GM23338 (cell line): ENCODE results near the gene JAKMIP2. TPM values are rescaled to one million over a fixed set of nuclear protein-coding genes. Genes with fewer than 3 reads are reported as not detected.
"Not testable (repeated sequence)": the region's sequence is repeated elsewhere in the genome, so short reads cannot be mapped to it uniquely, and the experiment has no call there.

Experiments used
- ATAC-seq: fragments of 200-7000 bp; cut with Tn5 transposase; 3 replicates; pipeline ENCODE4 v1.9.1; 2020
- DNase-seq: peaks from one replicate; pipeline ENCODE4 v3.0.0-alpha.2; 2015; ENCODE audit warnings: low spot score
- H2AFZ ChIP-seq: fragments of 200-600 bp; sonication (generic); 2 replicates; pipeline ENCODE4 v1.8.0; 2016; ENCODE audit warnings: antibody characterized with exemption, mild to moderate bottlenecking, moderate library complexity
- H3F3A ChIP-seq: fragments of 200-600 bp; sonication (generic); replicated peaks from 2 replicates; pipeline ENCODE4 v1.8.0; 2017; ENCODE audit warnings: antibody characterized with exemption, mixed run types, low read depth
- H3K27ac ChIP-seq: fragments of 200-600 bp; sonication (generic); 2 replicates; pipeline ENCODE4 v1.6.1; 2016; ENCODE audit warnings: low read depth
- H3K27me3 ChIP-seq: fragments of 200-600 bp; sonication (generic); 2 replicates; pipeline ENCODE4 v1.8.0; 2016; ENCODE audit warnings: mild to moderate bottlenecking, mixed run types, moderate library complexity; ENCODE audit not compliant: insufficient read depth
- H3K36me3 ChIP-seq: fragments of 200-600 bp; sonication (generic); 2 replicates; pipeline ENCODE4 v1.8.0; 2016; ENCODE audit warnings: mild to moderate bottlenecking; ENCODE audit not compliant: insufficient read depth
- H3K4me1 ChIP-seq: fragments of 200-600 bp; sonication (generic); 2 replicates; pipeline ENCODE4 v1.8.0; 2016; ENCODE audit warnings: mild to moderate bottlenecking, moderate library complexity; ENCODE audit not compliant: insufficient read depth
- H3K4me2 ChIP-seq: fragments of 200-600 bp; sonication (generic); 2 replicates; pipeline ENCODE4 v1.7.1; 2017; ENCODE audit warnings: mixed run types
- H3K4me3 ChIP-seq: fragments of 200-600 bp; sonication (generic); 2 replicates; pipeline ENCODE4 v1.6.1; 2016; ENCODE audit warnings: mixed run types
- H3K79me2 ChIP-seq: fragments of 200-600 bp; sonication (generic); replicated peaks from 2 replicates; pipeline ENCODE4 v1.8.0; 2017; ENCODE audit warnings: mild to moderate bottlenecking; ENCODE audit not compliant: insufficient read depth
- H3K9me2 ChIP-seq: fragments of 200-600 bp; sonication (generic); 2 replicates; pipeline ENCODE4 v1.8.0; 2017; ENCODE audit not compliant: insufficient read depth
- H4K20me1 ChIP-seq: fragments of 200-600 bp; sonication (generic); replicated peaks from 2 replicates; pipeline ENCODE4 v1.8.0; 2017; ENCODE audit warnings: mild to moderate bottlenecking; ENCODE audit not compliant: insufficient read depth
- H3K27ac Mint-ChIP-seq: 2 replicates; pipeline ENCODE4 v1.8.0; 2020; ENCODE audit warnings: inconsistent platforms, mild to moderate bottlenecking, moderate library complexity, mixed read lengths
- H3K27me3 Mint-ChIP-seq: 3 replicates; pipeline ENCODE4 v1.8.0; 2022; ENCODE audit warnings: low read depth, mild to moderate bottlenecking, moderate library complexity, mixed read lengths, inconsistent platforms; ENCODE audit not compliant: insufficient read depth, poor library complexity
- H3K36me3 Mint-ChIP-seq: 3 replicates; pipeline ENCODE4 v1.8.0; 2021; ENCODE audit warnings: low read depth, mild to moderate bottlenecking, inconsistent platforms, moderate library complexity, mixed read lengths
- H3K4me1 Mint-ChIP-seq: 3 replicates; pipeline ENCODE4 v1.8.0; 2020; ENCODE audit warnings: mild to moderate bottlenecking, inconsistent platforms, mixed read lengths
- H3K4me3 Mint-ChIP-seq: 3 replicates; pipeline ENCODE4 v1.8.0; 2021; ENCODE audit warnings: moderate library complexity, mild to moderate bottlenecking, inconsistent platforms, mixed read lengths
- H3K9me3 Mint-ChIP-seq: 3 replicates; pipeline ENCODE4 v1.8.0; 2020; ENCODE audit warnings: moderate library complexity, mild to moderate bottlenecking, inconsistent platforms, mixed read lengths
- CREB1 ChIP-seq: fragments of 250-450 bp; sonication (Bioruptor Pico); IDR thresholded peaks from 2 replicates; pipeline ENCODE4 v1.5.0; 2020; ENCODE audit warnings: low read depth, mild to moderate bottlenecking, moderate library complexity
- CTCF ChIP-seq, 2 experiments: fragments of 200-600 bp in 1 of 2; sonication (generic) in 1 of 2; conservative IDR thresholded peaks; 2 replicates each; pipeline versions ENCODE4 v1.5.1 to v1.6.1; 2016 to 2017; ENCODE audit warnings: antibody characterized with exemption in 2 of 2, low read depth in 2 of 2, mild to moderate bottlenecking in 2 of 2, moderate library complexity in 1 of 2
- EZH2 ChIP-seq: fragments of 200-600 bp; sonication (generic); IDR thresholded peaks from one replicate; pipeline ENCODE4 v1.8.0; 2017; ENCODE audit warnings: antibody characterized with exemption, mild to moderate bottlenecking, low read depth; ENCODE audit not compliant: unreplicated experiment
- NANOG ChIP-seq: IDR thresholded peaks from 2 replicates; pipeline ENCODE4 v1.6.1; 2016; ENCODE audit warnings: antibody characterized with exemption, borderline replicate concordance
- POLR2AphosphoS5 ChIP-seq: IDR thresholded peaks from 2 replicates; pipeline ENCODE4 v1.6.1; 2016; ENCODE audit warnings: antibody characterized with exemption, low read depth
- ZNF114 ChIP-seq: fragments of 250-450 bp; sonication (Bioruptor Pico); IDR thresholded peaks from 2 replicates; pipeline ENCODE4 v1.5.0; 2020; ENCODE audit warnings: mild to moderate bottlenecking, moderate library complexity
- ZNF331 ChIP-seq: fragments of 250-450 bp; sonication (Bioruptor Pico); IDR thresholded peaks from 2 replicates; pipeline ENCODE4 v1.5.0; 2020; ENCODE audit warnings: low read depth, mild to moderate bottlenecking, moderate library complexity
- ZNF462 ChIP-seq: fragments of 250-450 bp; sonication (Bioruptor Pico); IDR thresholded peaks from 2 replicates; pipeline ENCODE4 v1.5.0; 2020; ENCODE audit warnings: mild to moderate bottlenecking, moderate library complexity
- polyA plus RNA-seq: library from polyadenylated mRNA; unstranded; fragments of >200 nt; fragmentation: Nextera tagmentation; extraction: Ambion mirVana; gene quantifications from 2 replicates; pipeline ENCODE4 v1.2.1, GENCODE V29; 2016
- total RNA-seq: library from RNA; depleted of rRNA; stranded (reverse); fragments of >200 nt; shearing (Covaris generic); gene quantifications from 2 replicates; pipeline ENCODE4 v1.2.3, GENCODE V29; 2014
- TF ChIP-seq, protein P1 (sequence below): IDR thresholded peaks from 2 replicates; pipeline ENCODE4 v1.6.1; 2016; ENCODE audit warnings: antibody characterized with exemption

JAKMIP2 gene
- total and polyA plus RNA-seq, 2 experiments from 2014 or later: 20.5 to 27.2 TPM

DNA sequence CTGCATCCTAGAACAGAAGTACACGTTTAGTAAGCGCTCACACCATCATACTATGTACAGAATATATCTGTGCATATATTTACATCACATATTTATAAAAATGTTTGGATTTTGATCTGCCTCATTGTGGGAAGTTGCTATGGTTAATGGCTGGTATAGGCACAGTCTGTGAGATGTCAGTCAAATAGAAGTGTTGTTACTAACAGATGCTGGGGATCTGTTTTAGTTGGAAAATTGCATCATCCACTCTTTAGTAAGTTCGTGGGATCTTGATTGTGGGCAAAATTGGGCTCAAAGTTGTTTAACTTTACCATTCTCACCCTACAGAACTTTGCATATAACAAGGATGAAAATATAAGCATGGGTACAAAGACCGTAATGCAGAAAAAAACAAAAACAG is 196.3 kb downstream of the JAKMIP2 start:
- TF ChIP-seq POLR2AphosphoS5: no peak
- no peak for TF ChIP-seq CTCF (conservative IDR thresholded peaks at IDR 0.05; ENCODE audit: low read depth in 2 of 2)
- TF ChIP-seq EZH2: no peak
- TF ChIP-seq, protein P1, sequence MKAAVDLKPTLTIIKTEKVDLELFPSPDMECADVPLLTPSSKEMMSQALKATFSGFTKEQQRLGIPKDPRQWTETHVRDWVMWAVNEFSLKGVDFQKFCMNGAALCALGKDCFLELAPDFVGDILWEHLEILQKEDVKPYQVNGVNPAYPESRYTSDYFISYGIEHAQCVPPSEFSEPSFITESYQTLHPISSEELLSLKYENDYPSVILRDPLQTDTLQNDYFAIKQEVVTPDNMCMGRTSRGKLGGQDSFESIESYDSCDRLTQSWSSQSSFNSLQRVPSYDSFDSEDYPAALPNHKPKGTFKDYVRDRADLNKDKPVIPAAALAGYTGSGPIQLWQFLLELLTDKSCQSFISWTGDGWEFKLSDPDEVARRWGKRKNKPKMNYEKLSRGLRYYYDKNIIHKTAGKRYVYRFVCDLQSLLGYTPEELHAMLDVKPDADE: no peak
- TF ChIP-seq NANOG: no peak
- no peak for TF ChIP-seq ZNF331 (CRISPR knock-in tag)
- no peak for TF ChIP-seq CREB1 (CRISPR knock-in tag)
- no peak for TF ChIP-seq ZNF114
- no peak for TF ChIP-seq ZNF462 (CRISPR knock-in tag)
- H3K79me2 ChIP-seq: peaks cover 38% of the 10 kb centered on the region

GRCh38 chr5:147582272-147582671 is 200.3 kb downstream of the JAKMIP2 start:
- not testable (repeated sequence) for H3K4me2 ChIP-seq, H3K4me3 Mint-ChIP-seq, H3K27me3 ChIP-seq, H3K27ac ChIP-seq, H3K9me2 ChIP-seq, DNase-seq, H4K20me1 ChIP-seq, H3K27ac Mint-ChIP-seq, H3F3A ChIP-seq, H3K27me3 Mint-ChIP-seq, H2AFZ ChIP-seq, ATAC-seq, H3K4me3 ChIP-seq, H3K36me3 ChIP-seq
- peaks cover 50% of the 10 kb centered on the region for H3K79me2 ChIP-seq
- peaks cover 14% of the 10 kb centered on the region for H3K4me1 ChIP-seq
- H3K36me3 Mint-ChIP-seq: peaks cover 52% of the 10 kb centered on the region
- peaks cover 18% of the 10 kb centered on the region for H3K9me3 Mint-ChIP-seq
- H3K4me1 Mint-ChIP-seq: peaks cover 37% of the 10 kb centered on the region

More for the DNA sequence above, 196.3 kb downstream of the JAKMIP2 start:
- no peak overlapping the region for H3K4me3 Mint-ChIP-seq
- Histone ChIP-seq H3K27ac (no peak overlapping the region), H4K20me1 (no peaks in the 10 kb centered on the region), H3K4me2 (no peak overlapping the region), H3F3A (no peaks in the 10 kb centered on the region), H3K36me3 (no peaks in the 10 kb centered on the region; the same call in 1 of the 2 replicates), H3K27me3 (no peaks in the 10 kb centered on the region), H3K9me2 (no peaks in the 10 kb centered on the region), H3K4me3 (no peak overlapping the region), H2AFZ (no peak overlapping the region), H3K4me1 (peaks cover 13% of the 10 kb centered on the region)
- H3K27ac Mint-ChIP-seq: 0 out of 2 replicates have a peak overlapping the region, but pooled peaks have one; percentile 57
- no peaks in the 10 kb centered on the region for H3K27me3 Mint-ChIP-seq
- no peaks in the 10 kb centered on the region for H3K9me3 Mint-ChIP-seq
- ATAC-seq: no peak
- peaks cover 25% of the 10 kb centered on the region for H3K36me3 Mint-ChIP-seq
- H3K4me1 Mint-ChIP-seq: peaks cover 25% of the 10 kb centered on the region
- no peak for DNase-seq
